SK-N-SH treated with all-trans-retinoic acid at 6 μM for 48 hours (cell line): ENCODE measurements around the gene HYAL3.
A peak's percentile ranks its signal among the peaks of the same experiment; 100 is the strongest.
"Not testable (repeated sequence)": the region's sequence is repeated elsewhere in the genome, so short reads cannot be mapped to it uniquely, and the experiment has no call there.

Source experiments
- ATAC-seq: fragments of 200-7000 bp; cut with Tn5 transposase; 3 replicates; pipeline ENCODE4 v1.9.1; 2020; ENCODE audit warnings: mild to moderate bottlenecking, moderate library complexity
- BACH2 ChIP-seq: fragments of 250-450 bp; sonication (Bioruptor Pico); IDR thresholded peaks from 2 replicates; pipeline ENCODE4 v1.9.0; 2021; ENCODE audit warnings: mild to moderate bottlenecking, borderline replicate concordance
- ESRRG ChIP-seq: fragments of 250-450 bp; sonication (Bioruptor Pico); IDR thresholded peaks from 2 replicates; pipeline ENCODE4 v1.6.1; 2021; ENCODE audit warnings: mild to moderate bottlenecking
- GLIS3 ChIP-seq: fragments of 250-450 bp; sonication (Bioruptor Pico); IDR thresholded peaks from 2 replicates; pipeline ENCODE4 v1.5.0; 2020; ENCODE audit warnings: mild to moderate bottlenecking, moderate library complexity
- ISL1 ChIP-seq: fragments of 250-450 bp; sonication (Bioruptor Pico); IDR thresholded peaks from 2 replicates; pipeline ENCODE4 v2.1.2; 2022; ENCODE audit warnings: mild to moderate bottlenecking, moderate library complexity
- OSR1 ChIP-seq: fragments of 250-450 bp; sonication (Bioruptor Pico); IDR thresholded peaks from 2 replicates; pipeline ENCODE4 v1.8.0; 2022; ENCODE audit warnings: moderate library complexity, mild to moderate bottlenecking, inconsistent platforms
- PATZ1 ChIP-seq: fragments of 250-450 bp; sonication (Bioruptor Pico); IDR thresholded peaks from 2 replicates; pipeline ENCODE4 v1.8.0; 2020; ENCODE audit warnings: mild to moderate bottlenecking, moderate library complexity, borderline replicate concordance
- RARB ChIP-seq: fragments of 250-450 bp; sonication (Bioruptor Pico); IDR thresholded peaks from 2 replicates; pipeline ENCODE4 v1.8.0; 2021; ENCODE audit warnings: mild to moderate bottlenecking, moderate library complexity
- SNAI2 ChIP-seq: fragments of 250-450 bp; sonication (Bioruptor Pico); IDR thresholded peaks from 2 replicates; pipeline ENCODE4 v1.5.0; 2020; ENCODE audit warnings: mild to moderate bottlenecking, moderate library complexity
- TCF4 ChIP-seq: fragments of 250-450 bp; sonication (Bioruptor Pico); IDR thresholded peaks from 2 replicates; pipeline ENCODE4 v1.8.0; 2021; ENCODE audit warnings: mild to moderate bottlenecking, moderate library complexity, borderline replicate concordance
- TOX ChIP-seq: fragments of 250-450 bp; sonication (Bioruptor Pico); IDR thresholded peaks from 2 replicates; pipeline ENCODE4 v1.8.0; 2021; ENCODE audit warnings: mild to moderate bottlenecking, moderate library complexity, borderline replicate concordance
- TSHZ2 ChIP-seq: fragments of 250-450 bp; sonication (Bioruptor Pico); IDR thresholded peaks from 2 replicates; pipeline ENCODE4 v1.5.0; 2020; ENCODE audit warnings: mild to moderate bottlenecking, moderate library complexity
- ZC3H10 ChIP-seq: fragments of 250-450 bp; sonication (Bioruptor Pico); IDR thresholded peaks from 2 replicates; pipeline ENCODE4 v1.5.1; 2021; ENCODE audit warnings: mild to moderate bottlenecking, moderate library complexity
- ZFP3 ChIP-seq: fragments of 250-450 bp; sonication (Bioruptor Pico); IDR thresholded peaks from 2 replicates; pipeline ENCODE4 v1.5.0; 2020; ENCODE audit warnings: mild to moderate bottlenecking, moderate library complexity
- ZNF565 ChIP-seq: fragments of 450-650 bp; formaldehyde crosslinking; conservative IDR thresholded peaks from 2 replicates; pipeline ENCODE4 v1.5.0; 2020; ENCODE audit warnings: low read depth, mild to moderate bottlenecking, moderate library complexity
- ZNF70 ChIP-seq: fragments of 450-650 bp; formaldehyde crosslinking; IDR thresholded peaks from 2 replicates; pipeline ENCODE4 v1.5.0; 2020; ENCODE audit warnings: mild to moderate bottlenecking, moderate library complexity
- ZNF8 ChIP-seq: fragments of 450-650 bp; formaldehyde crosslinking; IDR thresholded peaks from 2 replicates; pipeline ENCODE4 v1.5.0; 2020; ENCODE audit warnings: mild to moderate bottlenecking, moderate library complexity
- TF ChIP-seq, protein P1 (sequence below): fragments of 250-450 bp; sonication (Bioruptor Pico); IDR thresholded peaks from 2 replicates; pipeline ENCODE4 v1.5.1; 2021; ENCODE audit warnings: mild to moderate bottlenecking, moderate library complexity
- TF ChIP-seq, protein P2 (sequence below): fragments of 250-450 bp; sonication (Bioruptor Pico); IDR thresholded peaks from 2 replicates; pipeline ENCODE4 v1.5.1; 2020; ENCODE audit warnings: low read depth, mild to moderate bottlenecking, moderate library complexity

HYAL3 gene

DNA sequence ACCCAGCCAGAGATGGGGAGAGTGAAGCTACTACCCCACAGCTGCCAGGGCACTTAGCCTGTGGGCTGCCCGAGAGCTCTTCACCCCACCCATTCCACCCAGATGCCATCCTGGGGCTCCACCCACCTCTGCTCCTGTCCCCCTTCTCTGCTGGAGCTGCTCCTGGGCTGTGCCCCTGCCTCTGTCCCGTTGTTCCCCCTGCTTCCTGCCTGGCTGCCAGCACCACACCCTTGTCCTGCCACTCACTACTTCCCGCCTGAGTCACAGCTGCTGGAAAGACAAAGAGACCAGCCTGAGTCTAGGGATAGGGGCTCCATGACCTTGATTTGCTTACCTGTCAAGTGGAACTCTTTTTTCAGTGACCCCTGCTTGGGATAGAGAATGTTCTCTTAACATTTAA is 50.8 kb downstream of the HYAL3 start:
- ATAC-seq: no peak
- TF ChIP-seq ZC3H10 (CRISPR knock-in tag): no peak
- no peak for TF ChIP-seq TOX (CRISPR knock-in tag)
- TF ChIP-seq TCF4 (CRISPR knock-in tag): no peak
- no peak for TF ChIP-seq PATZ1 (CRISPR knock-in tag)
- TF ChIP-seq ZNF70 (CRISPR knock-in tag): no peak
- no peak for TF ChIP-seq GLIS3 (CRISPR knock-in tag)
- TF ChIP-seq TSHZ2 (CRISPR knock-in tag): no peak
- no peak for TF ChIP-seq RARB (CRISPR knock-in tag)
- no peak for TF ChIP-seq ZNF565 (CRISPR knock-in tag)
- no peak for TF ChIP-seq OSR1
- TF ChIP-seq, protein P1, sequence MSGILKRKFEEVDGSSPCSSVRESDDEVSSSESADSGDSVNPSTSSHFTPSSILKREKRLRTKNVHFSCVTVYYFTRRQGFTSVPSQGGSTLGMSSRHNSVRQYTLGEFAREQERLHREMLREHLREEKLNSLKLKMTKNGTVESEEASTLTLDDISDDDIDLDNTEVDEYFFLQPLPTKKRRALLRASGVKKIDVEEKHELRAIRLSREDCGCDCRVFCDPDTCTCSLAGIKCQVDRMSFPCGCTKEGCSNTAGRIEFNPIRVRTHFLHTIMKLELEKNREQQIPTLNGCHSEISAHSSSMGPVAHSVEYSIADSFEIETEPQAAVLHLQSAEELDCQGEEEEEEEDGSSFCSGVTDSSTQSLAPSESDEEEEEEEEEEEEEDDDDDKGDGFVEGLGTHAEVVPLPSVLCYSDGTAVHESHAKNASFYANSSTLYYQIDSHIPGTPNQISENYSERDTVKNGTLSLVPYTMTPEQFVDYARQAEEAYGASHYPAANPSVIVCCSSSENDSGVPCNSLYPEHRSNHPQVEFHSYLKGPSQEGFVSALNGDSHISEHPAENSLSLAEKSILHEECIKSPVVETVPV (CRISPR knock-in tag): no peak
- TF ChIP-seq BACH2 (CRISPR knock-in tag): no peak
- no peak for TF ChIP-seq ZNF8
- TF ChIP-seq ZFP3: no peak
- no peak for TF ChIP-seq ISL1
- TF ChIP-seq, protein P2, sequence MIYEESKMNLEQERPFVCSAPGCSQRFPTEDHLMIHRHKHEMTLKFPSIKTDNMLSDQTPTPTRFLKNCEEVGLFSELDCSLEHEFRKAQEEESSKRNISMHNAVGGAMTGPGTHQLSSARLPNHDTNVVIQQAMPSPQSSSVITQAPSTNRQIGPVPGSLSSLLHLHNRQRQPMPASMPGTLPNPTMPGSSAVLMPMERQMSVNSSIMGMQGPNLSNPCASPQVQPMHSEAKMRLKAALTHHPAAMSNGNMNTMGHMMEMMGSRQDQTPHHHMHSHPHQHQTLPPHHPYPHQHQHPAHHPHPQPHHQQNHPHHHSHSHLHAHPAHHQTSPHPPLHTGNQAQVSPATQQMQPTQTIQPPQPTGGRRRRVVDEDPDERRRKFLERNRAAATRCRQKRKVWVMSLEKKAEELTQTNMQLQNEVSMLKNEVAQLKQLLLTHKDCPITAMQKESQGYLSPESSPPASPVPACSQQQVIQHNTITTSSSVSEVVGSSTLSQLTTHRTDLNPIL (CRISPR knock-in tag): no peak

- peak; percentile 14 for ATAC-seq
- TF ChIP-seq BACH2 (CRISPR knock-in tag): no peak
- no peak for TF ChIP-seq ESRRG
- TF ChIP-seq ZFP3: peak; percentile 69
These were observed 52.7 kb downstream of the HYAL3 start for GRCh38 chr3:50246517-50246954.

DNA sequence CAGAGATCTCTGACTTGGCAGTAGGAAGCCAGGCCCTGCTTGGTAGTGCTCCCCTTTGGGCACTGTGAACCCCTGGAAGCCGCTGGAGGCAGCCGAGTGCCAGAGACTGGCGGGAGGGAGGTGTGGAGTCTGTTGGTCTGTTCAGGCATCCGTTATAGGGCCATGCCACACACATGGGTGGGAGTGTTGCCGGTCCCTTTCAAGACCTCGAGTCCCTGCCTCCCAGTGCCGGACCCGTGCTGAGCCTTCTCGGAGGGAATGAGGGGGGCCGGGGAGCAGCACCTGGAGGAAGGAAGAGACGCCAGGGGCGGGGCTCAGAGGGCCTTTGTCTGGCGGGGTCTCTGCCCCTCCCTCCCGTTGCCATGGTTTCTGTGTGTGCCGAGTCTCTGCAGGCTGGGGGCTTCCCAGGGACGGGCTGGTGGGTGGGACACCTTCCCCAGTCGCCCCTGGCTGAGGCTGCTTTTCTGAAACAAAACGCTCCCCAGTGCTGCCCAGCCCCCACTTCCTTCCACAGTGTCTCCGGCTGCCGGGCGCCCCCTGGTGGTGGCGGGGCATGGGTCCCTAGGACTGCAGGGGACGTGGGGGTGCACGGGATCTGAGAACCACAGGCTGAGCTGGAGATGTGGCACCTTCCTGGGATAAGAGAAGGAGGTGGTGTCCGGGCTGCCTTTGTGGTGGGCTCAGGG is 53.2 kb downstream of the HYAL3 start:
- TF ChIP-seq, protein P1 (CRISPR knock-in tag): no peak
- ATAC-seq: peak; percentile 95

DNA sequence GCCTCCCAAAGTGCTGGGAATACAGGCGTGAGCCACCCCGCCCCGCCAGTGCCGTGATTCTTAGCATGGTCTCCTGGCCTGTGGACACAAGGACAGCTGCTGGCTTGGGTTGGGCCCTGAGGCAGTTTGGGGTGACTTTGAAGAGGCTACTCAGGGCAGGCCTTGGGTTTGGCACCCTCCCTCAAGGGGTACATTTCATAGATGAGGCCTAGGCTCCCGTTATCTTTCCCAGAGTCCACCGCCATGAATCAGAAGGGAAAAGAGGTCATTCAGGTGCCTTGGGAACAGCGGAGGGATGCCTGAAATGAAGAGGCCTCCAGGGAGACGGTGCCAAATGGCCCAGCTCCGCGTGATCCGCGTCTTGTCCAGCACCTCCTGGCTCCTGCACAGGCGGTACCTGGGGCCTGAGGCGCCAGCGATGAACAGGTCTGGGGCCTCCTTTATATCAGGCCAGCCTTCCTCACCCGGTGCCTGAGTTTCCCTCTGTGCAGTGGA is 53.9 kb downstream of the HYAL3 start:
- peak; percentile 12; the same call in 2 of the 3 replicates for ATAC-seq
- TF ChIP-seq ZNF8 (no peak), SNAI2 (CRISPR knock-in tag) (no peak), BACH2 (CRISPR knock-in tag) (no peak), PATZ1 (CRISPR knock-in tag) (no peak)

DNA sequence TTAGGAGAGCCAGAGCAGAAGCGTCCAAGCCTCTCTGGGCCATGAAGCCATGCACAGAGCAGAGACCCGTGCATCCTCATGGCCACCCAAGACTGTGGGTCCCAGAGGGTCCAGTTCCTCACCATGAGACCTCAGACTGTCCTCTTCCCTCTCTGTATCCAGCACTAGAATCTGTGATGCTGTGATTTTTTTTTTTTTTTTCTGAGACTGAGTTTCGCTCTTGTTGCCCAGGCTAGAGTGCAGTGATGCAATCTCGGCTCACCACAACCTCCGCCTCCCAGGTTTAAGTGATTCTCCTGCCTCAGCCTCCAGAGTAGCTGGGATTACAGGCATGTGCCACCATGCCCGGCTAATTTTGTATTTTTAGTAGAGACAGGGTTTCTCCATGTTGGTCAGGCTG is 54.4 kb downstream of the HYAL3 start:
- ATAC-seq: not testable (repeated sequence)
